NCI-H2081 (cell line): ENCODE data around the gene PRKCE.

Source experiments
- DNase-seq, 2 experiments: peaks; one replicate each; lab custom pipeline; 2025; lab: John Stamatoyannopoulos, UW

The PRKCE gene

DNA sequence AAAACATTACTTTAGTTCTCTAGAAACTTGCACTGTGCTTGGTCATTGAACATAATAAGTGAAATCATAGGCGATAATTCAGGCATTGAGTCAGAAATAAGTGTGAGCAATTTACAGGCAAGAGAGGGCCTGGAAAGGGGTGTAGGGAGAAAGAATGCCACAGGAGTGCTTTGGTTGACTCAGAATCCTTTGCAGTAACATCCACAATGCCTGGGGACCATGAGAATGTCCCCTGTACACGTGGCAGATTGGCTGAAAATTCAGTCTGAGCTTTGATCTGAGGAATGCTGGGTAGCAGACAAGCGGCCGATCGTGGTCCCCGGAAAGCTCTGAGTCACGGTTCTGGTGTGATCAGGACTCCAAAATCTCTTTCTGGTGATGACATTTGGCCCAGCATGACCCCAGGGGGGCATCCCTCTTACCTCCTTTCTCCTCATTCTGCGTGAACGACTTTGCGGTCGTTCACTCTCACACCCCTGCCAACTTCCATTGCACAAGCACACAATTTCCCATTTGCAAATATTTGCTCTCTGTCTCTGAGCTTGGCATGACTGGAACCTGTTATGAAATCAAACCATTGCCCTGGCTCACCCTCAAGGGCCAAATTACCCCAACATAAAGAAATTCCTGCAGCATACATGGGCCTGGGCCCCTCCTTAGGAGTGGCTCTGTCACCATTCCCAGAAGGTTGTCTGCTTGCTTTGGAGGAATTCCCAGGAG is 340.7 kb downstream of the PRKCE start:
- DNase-seq = peak; percentile 20 to 44

DNA sequence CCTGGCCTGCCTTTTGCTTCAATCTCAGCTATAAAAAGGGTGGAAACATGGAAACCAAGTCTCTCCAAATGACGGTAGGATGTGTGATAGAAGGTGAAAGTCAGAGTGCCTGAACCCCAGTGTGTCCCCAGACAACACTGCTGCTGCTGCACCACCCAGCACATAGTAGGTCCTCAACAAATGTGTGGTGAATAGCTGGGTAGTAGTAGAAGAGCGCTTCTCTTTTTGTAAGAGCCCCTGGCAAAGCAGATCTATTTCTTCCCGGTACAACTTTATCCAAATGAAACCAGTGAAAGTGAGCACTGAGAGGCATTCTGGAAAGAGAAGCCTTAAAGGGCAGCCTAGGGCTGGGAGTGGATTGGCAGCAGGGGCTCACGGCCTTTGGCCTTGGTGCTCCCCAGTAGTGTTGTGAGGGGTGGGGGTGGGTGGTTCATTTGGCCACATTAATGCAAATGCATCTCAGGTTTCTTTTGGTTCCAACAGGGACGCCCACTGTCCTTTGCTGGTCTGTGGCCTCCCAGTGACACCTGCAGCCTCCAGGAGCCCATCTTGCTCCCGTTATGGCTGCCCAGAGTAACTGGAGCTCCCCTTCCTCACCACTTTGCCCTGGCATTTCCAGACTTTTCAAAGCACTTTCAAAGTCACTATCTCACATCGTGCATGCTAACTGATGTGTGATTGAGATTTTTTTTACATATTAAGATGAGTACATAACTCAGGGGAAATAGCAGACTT is 341.4 kb downstream of the PRKCE start:
- no peak for DNase-seq

DNA sequence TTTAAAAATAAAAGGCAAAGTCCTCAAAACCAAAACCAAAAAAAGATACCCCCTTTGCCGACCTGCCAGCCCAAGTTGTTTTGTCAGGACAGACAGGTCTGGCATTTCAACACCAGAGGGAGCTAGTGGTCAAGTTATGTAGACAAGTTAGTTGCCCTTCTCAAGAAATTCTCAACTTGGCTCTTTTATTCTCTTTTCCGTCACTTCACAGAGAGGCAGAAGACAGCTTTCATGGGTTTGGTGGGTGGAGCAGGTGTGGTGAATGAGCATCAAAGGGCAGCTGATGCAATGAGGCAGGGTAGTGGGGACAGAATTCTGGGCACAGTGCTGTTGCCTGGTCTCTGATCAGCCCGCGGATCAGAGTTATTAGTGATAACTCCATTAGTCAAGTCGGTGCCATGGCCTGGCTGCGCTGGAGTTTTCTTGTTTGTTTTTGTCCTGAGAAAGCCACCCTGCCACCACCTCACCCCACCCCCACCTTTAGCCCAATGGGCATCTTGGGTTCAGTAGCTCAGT is 342.1 kb downstream of the PRKCE start:
- DNase-seq = peak; percentile 49 to 72

DNA sequence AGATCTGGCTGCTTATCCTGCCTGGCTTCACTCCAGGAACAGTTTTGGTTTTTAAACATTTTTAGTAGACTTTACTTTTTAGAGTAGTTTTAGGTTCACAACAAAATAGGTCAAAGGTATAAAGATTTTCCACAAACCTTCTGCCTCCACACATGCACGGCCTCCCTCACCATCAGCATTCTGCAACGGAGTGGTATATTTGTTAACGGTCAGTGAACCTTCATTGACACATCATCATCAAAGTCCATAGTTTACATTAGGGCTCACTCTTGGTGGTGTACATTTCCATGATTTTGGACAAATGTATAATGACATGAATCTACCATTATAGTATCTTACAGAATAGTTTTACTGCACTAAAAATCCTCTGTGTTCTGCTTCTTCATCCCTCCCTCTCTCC is 342.6 kb downstream of the PRKCE start:
- no peak for DNase-seq

DNA sequence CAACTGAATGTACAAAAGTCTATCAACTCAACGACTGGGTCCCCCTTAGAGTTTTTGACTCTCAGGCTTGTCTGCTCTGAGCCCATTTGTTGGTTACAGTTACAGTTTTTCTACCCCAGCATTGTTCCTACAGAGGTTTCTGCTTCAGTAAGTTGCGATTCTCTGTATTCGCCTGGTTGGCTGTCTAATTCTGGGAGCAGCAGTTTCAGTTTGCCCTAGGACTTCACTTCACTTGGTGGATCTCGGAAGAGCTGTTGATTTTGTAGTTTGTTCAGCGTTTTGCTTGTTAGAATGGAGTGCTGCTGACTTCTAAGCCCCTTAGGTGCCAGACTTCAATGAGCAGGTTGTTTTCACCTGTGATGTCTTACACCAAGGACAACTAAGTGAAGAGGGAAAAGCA is 349.2 kb downstream of the PRKCE start:
- DNase-seq = no peak

DNA sequence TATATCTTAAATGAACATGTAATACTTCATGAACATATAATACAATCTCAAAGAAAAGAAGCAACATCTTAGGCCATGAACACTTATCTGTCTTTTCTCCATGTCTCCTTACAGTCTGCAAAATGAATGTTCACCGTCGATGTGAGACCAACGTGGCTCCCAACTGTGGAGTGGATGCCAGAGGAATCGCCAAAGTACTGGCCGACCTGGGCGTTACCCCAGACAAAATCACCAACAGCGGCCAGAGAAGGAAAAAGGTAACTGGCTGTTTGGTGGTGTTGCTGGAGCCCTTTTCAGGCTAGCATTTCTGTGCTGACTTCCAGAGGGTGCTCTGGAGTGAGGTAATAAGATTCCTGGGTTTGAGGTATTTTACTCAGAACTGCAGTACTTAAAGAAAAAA is 349.8 kb downstream of the PRKCE start:
- DNase-seq = no peak

DNA sequence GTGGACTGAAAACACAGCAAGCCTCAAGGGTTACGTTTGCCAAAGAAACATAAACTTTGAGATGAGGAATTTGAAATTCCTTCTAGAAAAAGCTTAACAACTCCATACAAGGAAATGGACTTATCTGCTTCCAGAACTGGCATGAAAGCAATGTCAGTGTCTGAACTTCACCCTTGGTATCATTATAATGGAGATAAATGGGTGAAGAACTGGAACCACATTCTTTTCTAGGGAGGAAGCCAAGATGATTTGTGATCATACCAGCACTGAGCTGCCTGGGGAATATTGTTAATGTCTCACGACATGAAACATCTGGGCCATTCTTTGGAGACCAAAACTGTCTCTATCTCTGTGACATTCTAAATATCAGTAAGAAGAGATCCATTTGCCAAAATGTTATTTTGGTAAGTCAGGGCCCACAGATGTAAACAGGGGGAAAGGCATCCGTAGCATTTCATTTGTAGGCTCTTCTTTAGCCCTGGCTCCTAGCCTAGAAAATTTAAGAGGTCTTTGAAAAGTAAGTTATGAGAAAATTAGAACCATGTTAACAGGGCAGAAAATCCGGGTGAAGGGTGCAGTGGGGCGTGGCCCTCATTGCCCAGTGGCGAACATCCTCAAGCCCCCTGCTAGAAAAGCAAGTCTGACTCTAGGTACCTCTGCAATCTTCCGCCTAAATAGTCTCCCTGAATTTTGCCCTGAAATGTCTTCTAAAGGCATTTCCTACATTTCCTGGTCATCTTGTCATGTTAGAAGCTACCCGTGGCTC is 350.4 kb downstream of the PRKCE start:
- DNase-seq = no peak

DNA sequence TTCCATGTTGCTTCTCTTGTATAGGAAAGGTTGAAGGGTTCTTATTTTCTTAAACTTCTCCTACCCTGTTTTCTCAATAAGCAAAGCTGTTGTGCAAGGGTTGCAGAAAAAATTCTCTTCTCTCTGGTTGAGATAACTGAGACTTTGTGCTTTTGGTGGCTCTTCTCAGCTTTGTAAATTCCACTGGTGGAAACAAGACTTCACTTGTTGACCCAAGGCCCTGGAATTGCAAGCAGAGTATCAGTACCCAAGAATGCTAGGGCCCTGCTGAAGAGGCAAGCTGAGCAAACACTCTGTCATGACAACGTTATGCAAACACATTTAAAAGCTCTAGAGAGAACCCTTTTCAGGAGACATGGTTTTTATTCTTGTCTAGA is 351.0 kb downstream of the PRKCE start:
- DNase-seq = peak in 1 of 2 experiments; percentile 11

DNA sequence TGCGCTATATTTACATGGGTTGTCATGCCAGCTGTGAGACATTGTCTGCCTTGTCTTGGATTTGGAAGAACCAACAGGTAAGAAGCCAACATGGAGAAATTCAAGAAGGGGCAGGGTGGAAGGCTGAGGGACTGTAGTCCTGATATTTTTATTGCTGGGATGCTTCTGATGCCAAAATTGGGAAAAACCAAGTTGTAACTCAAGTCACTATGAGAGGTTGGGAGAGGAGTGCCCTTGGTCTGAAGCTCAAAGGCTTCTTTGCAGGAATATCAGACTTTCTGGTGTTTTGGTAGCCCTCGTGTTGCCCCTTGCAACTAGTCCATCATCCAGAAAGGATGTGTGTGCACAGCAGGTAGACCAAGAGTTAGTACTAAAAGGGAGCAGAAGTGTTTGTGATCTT is 351.5 kb downstream of the PRKCE start:
- no peak for DNase-seq

DNA sequence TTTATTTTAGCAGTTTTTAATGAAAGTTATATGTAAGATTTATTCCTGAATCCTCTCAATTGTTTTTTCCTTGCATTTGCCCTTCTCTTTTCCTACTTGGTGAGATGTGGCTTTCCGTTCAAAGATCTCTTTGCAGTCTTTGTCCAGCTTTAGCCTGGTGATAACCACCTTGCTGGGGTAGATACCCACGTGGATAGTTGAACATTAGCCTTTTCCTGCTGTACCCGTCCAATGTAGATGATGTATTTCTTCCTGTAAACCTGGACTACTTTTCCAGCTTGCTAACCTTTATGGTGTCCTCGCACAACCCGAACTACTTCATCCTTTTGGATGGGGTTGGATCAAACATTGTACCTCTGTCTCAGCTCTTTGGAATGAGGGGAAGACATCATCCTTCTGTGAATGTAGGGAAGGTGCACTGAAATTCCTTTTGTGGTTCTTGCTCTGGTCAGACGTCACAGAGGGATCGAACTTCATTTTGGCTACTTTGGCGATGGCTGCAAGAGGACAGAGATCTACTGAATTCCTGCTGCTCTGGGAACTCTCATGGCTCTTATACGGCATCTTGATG is 352.5 kb downstream of the PRKCE start:
- no peak for DNase-seq

DNA sequence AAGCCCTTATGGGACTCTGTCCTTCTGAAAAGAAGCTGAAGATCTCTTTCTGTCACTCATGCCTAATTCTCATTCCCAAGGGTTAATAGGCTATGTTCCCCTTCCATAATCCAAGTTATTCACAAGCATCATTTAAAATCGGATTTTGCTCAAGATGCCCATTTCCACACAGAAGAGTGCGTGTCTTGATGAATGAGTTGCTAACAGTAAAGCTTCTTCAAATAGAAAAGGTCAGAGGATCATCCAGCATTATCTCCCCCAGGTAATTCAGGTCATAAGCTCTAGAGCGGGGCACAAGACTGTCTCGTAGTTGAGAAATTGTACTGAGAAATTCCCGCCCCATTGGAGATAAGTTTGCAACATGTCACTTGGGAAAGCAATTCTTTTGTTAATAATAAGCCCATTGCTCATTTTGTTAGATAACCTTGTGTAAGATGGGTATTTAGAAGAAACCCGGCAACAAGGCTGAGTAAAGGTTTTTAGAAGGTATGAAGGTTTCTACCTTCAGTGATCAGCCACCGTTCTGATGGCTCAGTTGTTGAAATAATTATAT is 355.1 kb downstream of the PRKCE start:
- no peak for DNase-seq

DNA sequence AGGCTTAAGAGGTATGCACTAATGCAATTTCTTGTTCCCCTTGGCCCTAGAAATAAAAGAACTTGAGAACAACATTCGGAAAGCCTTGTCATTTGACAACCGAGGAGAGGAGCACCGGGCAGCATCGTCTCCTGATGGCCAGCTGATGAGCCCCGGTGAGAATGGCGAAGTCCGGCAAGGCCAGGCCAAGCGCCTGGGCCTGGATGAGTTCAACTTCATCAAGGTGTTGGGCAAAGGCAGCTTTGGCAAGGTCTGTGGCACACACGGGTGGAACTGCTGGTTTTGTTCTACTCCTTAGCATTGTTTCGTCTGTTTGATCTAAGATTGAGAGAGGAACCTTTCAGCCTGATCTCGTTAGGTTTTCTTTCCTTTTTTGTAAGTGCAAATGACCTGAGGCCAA is 355.9 kb downstream of the PRKCE start:
- DNase-seq = no peak

DNA sequence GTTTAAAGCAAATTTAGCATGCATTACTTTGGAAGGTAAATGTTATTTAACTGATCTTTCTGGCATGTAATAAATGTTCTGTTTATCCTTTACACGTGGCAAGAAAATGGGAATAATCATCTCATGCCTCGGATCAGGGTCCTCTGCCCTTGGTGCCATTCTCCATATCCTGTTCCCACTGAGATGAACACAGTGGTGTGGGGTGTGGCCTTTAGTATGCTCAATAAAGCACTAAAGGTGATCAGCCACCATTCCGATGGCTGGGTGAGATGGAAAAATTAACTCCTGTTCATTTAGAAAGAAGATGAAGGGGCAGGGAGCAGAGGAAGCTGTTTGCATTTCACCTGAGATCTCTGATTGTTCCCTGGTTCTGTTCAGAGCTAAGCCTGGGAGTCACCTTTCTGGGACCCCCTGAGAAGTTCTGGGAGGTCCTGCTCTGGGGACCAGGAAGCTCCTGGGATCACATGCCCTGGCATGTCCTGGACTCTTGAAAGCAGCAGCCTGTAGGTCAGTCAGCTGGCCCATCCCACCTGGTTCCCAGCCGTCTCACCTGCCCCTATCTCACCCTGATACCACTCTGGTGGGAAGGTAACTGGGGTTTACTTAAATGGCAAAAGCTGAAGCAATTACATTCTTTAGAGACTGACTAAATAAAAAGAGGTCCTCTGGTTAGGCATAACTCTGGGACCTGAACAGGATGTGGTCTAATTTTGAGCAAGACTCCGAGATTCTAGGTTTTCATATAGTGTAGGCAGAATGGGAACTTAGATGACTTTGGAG is 356.8 kb downstream of the PRKCE start:
- no peak for DNase-seq

DNA sequence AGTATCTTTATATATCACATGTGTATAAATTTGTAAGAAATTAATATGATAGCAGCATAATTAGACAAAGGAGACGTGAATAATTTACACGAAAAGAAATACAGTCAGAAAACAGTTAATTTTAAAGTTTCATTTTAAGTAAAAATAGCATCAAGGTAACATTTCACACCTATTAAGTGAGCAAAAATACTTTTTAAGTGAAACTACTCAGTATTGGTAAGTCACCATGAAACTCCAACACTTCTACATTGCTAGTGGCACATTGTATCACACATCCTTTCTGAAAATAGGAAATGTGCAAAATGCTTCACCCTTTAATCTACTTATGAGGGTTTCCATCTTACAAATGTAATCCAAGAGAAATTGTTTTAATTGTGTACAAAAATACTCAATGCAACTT is 357.8 kb downstream of the PRKCE start:
- DNase-seq = no peak

DNA sequence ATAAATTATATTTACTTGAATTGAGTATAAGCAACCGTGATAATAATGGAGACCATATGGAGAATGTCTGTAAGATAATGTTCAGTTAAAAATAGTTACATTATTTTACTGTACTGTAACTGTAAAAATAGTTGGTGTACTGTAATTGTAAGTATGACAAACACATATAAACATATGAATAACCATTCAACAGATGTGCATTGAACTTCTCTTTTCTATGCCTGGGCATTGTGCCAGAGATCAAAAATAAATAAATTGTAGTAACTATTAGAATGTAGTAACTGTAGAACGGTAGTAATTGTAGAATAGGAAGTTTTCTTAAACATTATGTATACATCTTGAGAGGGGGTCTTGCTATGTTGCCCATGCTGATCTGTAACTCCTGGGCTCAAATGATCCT is 358.3 kb downstream of the PRKCE start:
- no peak for DNase-seq

DNA sequence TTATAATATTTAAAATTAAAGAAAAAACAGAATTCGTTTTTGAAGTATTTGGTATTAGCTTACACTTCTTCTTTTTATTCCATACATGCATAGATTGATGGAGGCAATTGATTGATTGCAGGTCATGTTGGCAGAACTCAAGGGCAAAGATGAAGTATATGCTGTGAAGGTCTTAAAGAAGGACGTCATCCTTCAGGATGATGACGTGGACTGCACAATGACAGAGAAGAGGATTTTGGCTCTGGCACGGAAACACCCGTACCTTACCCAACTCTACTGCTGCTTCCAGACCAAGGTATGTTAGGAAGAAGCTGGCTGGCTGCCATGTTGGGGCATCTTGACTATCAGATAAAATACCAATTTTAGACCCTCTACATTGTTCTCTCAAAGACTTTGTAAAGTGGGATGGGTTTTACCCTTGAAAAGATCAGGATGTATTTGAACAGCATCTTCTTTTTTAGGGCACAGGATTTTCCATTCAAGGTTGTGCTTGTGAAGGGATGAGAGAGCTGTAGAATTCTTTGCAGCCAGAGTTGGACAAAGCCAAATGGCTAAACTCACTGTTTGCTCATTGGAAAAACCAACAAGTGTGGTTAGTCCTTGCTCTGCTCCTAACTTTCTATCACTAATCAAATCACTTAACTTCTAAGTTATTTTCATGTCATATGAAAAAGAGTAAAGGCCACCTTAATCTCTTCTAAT is 358.9 kb downstream of the PRKCE start:
- no peak for DNase-seq

DNA sequence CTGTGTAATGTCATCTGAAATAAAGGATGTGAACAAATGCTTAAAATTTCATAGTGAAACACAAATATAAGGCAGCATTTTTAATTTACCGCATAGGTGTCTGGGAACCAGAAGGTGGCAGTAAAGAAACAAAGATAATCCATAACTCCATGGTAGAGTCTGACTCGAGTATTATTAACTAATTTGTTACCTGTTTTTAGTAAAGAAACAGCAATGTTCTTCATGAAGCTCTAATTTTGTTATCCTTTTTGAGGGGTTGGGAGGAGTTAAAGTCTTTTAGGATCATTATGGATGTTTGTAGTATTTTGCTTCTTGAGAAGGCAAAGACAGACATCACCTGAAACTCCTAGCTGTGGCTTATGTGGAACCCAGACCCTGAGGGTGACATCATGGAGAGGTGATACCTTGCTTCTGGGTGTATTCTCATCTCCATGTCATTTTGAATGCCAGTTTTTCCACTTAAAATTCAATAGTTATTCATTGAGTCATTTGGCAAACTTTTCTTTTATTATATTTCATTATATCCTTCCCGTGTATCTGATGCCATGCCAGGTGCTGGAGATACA is 359.5 kb downstream of the PRKCE start:
- peak; percentile 28 to 48 for DNase-seq

DNA sequence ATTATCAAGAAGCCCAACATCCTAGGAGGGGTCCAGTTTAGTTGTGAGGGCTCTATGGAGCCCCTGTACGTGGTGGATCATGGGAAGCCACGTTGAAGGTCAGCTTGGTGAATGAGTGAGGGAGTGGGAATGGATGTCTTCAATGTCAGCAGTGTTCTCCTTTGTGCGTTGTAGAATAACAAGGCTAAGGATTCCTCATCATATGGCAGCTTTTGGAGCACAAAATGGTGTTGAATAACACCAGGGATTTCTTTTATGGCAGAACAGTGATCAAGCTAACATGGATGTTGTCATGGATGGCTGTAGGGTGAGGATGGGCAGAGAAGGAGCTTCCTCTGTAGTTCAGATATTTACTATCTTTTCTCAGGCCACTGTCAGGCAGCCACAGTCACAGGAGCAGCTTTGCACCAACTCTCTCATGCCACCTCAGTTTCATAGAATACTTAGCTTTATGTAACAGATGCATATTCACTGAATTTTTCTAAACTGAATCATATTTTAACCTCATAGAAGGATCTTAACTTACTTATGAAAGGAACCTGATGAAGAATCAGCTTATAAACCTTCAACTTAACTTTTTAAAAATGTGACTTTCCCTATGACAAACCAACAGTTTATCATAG is 361.3 kb downstream of the PRKCE start:
- no peak for DNase-seq

DNA sequence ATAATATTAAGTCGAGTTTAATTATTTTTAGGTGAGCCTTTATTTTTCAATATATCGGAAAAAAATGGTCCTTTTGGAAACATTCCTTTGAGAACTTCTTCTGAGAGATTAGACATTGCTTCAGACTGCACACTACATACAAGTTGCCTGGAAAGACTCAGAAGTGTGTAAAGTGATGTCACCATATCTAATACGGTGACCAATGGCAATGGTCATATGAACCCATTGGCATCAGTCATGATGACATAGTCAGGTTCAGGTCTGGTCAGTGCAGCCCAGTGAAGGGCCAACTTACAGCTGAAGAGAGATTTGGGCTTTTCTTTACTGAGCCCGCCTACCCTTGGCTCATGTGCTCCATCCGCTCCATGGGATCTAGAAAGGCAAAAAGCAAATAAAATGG is 362.3 kb downstream of the PRKCE start:
- DNase-seq = no peak
